Measurements from ENCODE around the gene ADAMTS10.
A peak's percentile ranks its signal among the peaks of the same experiment; 100 is the strongest.
"Not testable (repeated sequence)": the region's sequence is repeated elsewhere in the genome, so short reads cannot be mapped to it uniquely, and the experiment has no call there.

Gene ADAMTS10

DNA sequence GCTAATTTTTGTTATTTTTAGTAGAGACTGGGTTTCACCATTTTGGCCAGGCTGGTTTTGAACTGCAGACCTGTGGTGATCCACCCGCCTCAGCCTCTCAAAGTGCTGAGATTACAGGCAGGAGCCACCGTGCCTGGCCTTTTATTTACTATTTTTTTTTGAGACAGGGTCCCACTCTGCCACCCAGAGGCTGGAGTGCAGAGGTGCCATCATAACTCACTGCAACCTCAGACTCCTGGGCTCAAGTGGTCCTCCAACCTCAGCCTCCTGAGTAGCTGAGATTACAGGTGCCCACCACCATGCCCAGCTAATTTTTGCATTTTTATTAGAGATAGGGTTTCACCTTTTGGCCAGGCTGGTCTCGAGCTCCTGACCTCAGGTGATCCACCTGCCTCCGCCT is 12.4 kb upstream of the ADAMTS10 start:
- H3K27ac ChIP-seq, result not testable (repeated sequence)
- peak; percentile 16; the same call in 1 of the 2 replicates for TF ChIP-seq CTCF (conservative IDR thresholded peaks at IDR 0.05)

GRCh38 chr19:8618751-8619150 is 8.2 kb upstream of the ADAMTS10 start:
- no peak overlapping the region for H3K27ac ChIP-seq
- no peak for TF ChIP-seq CTCF (conservative IDR thresholded peaks at IDR 0.05)

GRCh38 chr19:8617984-8618383 is 7.5 kb upstream of the ADAMTS10 start:
- no peak for TF ChIP-seq CTCF (conservative IDR thresholded peaks at IDR 0.05)
- H3K27ac ChIP-seq, result no peak overlapping the region

DNA sequence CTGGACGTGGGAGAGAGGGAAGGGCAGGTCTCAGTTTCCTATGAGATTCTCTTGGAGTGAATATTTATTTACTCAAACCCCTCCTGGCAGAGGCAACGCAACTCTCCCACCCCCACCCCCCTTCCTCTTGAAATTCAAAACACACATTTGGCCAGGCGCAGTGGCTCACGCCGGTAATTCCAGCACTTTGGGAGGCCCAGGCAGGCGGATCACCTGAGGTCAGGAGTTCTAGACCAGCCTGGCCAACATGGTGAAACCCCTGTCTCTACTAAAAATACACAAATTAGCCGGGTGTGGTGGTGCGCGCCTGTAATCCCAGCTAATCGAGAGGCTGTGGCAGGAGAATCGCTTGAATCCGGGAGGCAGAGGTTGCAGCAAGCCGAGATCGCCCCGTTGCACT is 6.8 kb upstream of the ADAMTS10 start:
- H3K27ac ChIP-seq, result not testable (repeated sequence)

GRCh38 chr19:8616861-8617260 is 6.3 kb upstream of the ADAMTS10 start:
- no peak for TF ChIP-seq CTCF (conservative IDR thresholded peaks at IDR 0.05)
- no peak overlapping the region for H3K27ac ChIP-seq

- no peak overlapping the region for H3K27ac ChIP-seq
- peak; percentile 79 for TF ChIP-seq CTCF (conservative IDR thresholded peaks at IDR 0.05)
Observed at GRCh38 chr19:8615813-8616596, 5.5 kb upstream of the ADAMTS10 start.

DNA sequence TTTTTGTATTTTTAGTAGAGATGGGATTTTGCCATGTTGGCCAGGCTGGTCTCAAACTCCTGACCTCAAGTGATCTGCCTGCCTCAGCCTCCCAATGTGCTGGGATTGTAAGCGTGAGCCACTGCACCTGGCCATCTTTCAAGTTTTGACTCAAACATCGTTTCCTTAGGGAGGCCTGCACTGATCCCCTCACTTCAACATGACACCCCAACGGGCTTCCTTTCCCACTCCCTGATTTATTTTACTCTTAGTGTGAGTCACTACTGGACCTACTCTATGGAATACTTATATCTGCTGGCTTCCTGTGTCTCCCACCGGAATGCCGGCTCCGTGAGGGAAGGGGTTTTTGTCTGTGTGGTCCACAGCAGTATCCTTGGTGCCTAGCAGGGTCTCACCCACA is 4.5 kb upstream of the ADAMTS10 start:
- no peak overlapping the region for H3K27ac ChIP-seq
- no peak for TF ChIP-seq CTCF (conservative IDR thresholded peaks at IDR 0.05)

GRCh38 chr19:8614455-8614854 is 3.9 kb upstream of the ADAMTS10 start:
- TF ChIP-seq CTCF (conservative IDR thresholded peaks at IDR 0.05), result no peak
- no peak overlapping the region for H3K27ac ChIP-seq

Measured in VCaP (cell line).